Stimulated activated CD8-positive, alpha-beta memory T cell treated with anti-CD3 and anti-CD28 coated beads, Interleukin-15, amount 100 ng/mL, for 4 hours (primary cell): Measurements from ENCODE around the gene LTO1.

Experiments
- DNase-seq, 2 donors: peaks; one replicate each; pipeline ENCODE4 v3.0.0-alpha.2; 2020; ENCODE audit warnings: low read depth in 2 of 2

Gene LTO1

GRCh38 chr11:69677749-69678148, 2.6 kb upstream of the LTO1 start:
- no peak for DNase-seq

- DNase-seq = no peak
These were observed 777 bp downstream of the LTO1 start for GRCh38 chr11:69674267-69674885.

DNA sequence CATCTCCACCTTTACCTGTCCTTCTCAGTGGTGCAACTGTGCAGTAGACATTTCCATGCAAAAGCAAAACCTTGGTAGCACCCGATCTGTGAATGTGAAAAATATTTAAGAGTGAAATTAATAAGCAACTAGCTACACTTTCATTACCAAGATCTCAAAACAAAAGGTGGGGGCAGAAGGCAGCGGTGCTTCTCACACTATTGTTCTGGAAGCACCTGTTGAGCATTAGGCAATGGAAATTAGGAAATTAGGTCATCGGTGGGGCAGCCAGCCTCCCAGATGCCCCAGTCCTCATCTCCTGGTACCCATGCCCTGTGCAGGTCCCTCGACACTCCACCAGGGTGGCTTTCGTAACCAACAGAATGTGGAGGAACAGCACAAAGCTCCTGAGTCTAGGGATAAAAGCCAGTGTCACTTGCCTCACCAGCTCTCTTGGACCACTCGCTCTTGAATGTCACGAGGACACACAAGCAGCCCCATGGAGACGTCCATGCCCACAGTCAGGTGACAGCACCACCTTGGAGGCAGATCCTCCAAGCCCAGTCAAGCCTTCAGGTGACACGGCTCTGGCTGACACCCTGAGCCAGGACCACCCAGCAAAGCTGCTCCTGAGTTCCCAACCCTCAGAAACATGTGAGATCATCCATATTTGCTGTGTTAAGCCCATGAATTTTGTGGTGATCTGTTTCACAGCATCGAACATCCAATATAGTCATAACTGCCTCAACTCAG, 3.3 kb downstream of the LTO1 start:
- DNase-seq = no peak

- no peak for DNase-seq
These were observed 4.9 kb downstream of the LTO1 start for GRCh38 chr11:69670158-69670845.

DNA sequence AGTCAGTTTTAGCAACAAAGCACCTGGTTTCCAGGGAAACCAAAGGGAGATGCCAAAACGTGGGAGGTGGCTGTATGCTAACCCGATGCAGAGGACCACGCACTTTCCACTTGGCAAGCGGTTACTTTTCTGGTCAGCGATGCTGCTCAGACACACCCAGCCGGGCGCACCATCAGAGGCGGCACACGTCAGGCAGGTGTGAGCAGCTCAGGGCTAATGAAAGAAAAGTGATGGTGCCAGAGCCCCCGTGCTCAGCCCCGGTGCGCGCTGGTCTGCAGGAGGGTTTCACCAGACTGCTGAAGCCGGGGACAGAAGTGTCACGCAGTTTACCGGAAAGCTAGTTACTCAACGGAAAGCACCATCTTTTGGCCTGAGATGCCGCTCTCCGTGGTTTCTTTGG, 5.7 kb downstream of the LTO1 start:
- no peak for DNase-seq

DNA sequence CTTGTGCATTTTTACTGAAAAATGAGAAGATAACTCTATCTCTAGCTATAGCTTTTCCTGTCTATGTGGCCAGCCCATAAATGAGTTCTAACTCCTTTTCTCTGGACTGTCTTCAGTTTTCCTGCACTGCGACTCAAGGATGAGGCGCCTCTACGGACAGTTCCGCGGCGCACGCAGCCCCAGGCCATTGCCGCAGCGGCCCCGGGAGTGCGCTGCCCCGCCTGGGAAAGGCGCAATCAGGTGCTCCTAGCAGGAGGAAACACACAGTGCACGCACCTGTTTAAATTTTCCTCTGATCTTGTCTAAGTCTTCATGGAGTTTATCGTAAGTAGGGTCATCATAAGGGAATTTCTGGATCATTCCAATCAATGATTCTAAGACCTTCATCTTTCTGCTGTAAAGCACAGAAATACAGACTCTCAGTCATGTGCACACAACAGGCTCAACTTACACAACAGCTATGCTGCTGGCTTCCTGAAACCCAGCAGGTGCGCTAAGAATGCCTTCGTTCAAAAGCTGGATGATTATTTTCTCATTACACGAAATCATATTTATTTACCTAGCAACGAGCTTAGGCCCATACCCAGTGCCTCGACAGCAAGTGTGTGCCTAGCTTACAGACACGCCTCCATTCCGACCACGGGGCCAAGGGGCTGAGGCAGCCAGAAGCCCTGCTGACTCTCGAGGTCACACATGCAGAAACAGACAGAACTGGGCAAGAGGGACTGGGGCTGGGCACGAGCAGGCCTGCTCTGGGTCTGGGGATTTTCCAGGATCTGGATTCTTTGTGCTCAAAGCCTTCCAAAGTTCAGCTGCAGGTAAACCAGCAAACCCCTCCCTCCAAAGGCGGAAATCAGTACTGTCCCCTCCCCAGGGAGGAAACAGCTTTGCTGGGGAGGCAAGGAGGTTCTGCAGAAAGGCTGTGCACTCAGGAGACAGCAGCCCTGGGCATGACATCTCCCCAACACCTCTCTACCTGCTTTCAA, 7.2 kb downstream of the LTO1 start:
- DNase-seq = no peak

DNA sequence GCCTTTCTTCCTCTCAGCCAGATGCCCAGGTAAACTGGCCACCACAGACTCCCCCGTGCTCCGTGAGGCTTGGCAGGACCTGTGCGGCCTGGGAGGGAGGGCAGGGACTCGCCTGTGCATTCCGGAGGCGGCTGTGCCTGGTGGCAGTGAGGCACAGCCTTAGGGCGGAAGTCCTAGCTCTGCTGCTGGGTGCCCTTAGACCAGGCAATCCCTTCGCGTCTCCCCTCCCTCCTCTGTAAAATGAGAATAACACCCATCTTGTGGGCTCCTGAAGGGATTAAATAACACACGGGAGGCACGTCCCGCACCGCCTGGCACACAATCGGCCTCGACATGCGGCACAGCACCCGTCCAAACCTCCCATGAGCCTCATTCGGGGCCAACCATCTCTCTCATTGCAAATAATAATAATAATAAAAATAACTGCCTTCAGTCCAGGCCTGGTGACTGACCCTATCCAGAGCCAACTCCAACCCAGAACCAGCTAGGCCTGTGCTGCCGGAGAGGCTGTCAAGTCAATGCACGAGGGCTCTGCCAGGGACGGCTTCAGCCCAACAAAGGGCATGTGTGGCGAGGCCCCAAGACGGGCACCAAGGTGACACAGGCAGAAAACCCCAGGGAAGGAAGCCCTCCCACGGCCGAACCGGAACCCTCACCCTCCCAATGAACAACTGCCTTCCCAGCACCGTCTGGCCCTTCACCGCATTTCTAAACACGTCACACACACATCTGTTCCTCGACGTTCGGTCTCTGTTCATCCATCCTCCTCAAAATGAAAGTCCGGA, 8.2 kb downstream of the LTO1 start:
- DNase-seq = no peak

GRCh38 chr11:69666261-69666660, 8.9 kb downstream of the LTO1 start:
- no peak for DNase-seq

- no peak for DNase-seq
These were observed 9.5 kb downstream of the LTO1 start for GRCh38 chr11:69665669-69666068.

DNA sequence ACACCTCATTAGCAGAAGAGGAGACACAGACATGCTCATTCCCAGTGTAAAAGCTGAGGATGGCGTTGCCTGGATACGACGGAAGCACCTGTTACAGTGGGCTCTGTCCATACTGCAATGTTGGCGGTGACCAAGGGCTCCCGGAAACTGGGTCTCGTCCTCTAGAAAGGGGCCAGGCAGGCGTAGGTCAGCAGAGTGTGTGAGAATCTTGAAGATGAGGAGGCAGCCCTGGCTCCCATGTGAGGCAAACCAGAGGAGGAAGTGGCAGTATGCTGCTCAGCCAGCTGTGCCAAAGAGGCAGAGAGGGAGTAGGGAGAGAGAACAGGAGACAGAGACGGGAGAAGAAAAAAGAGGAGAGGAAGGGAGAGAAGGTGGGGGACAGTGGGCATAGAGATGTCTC, 10.3 kb downstream of the LTO1 start:
- DNase-seq = no peak

GRCh38 chr11:69664103-69664775, 10.9 kb downstream of the LTO1 start:
- DNase-seq = no peak

DNA sequence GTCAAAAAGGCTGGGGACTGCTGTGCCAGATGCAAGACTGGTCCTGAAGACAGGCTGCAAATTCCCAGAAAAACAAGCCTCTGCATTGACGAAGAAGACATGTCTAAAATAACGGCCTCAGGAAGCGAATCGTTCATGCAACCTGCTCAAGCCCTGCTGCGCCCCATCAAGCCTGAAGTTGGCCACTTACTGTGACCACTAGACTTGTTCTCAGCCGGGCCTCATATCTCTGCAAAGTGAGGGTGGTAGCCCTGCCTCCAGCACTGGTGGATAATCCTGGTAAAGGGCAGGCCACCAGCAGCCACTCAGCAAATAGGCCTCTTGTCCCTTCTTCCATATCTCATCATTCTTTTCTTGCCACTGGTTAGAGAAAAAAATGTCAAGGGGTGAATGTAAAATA, 11.8 kb downstream of the LTO1 start:
- DNase-seq = no peak

DNA sequence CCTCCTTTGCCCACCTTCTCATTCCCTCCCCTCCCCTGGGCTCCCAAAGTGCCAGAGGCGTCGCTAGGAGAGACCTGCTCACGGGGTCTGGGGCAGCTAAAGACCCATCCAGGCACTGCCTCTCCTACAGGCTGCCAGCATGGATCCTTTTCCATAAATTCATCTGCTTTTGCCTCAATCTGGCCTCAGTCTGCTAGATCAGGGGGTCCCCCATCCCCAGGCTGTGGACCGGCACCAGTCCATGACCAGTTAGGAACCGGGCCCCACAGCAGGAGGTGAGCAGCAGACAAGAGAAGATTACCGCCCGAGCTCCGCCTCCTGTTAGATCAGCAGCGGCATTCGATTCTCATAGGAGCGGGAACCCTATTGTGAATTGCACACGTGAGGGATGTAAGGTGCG, 12.3 kb downstream of the LTO1 start:
- DNase-seq = no peak

DNA sequence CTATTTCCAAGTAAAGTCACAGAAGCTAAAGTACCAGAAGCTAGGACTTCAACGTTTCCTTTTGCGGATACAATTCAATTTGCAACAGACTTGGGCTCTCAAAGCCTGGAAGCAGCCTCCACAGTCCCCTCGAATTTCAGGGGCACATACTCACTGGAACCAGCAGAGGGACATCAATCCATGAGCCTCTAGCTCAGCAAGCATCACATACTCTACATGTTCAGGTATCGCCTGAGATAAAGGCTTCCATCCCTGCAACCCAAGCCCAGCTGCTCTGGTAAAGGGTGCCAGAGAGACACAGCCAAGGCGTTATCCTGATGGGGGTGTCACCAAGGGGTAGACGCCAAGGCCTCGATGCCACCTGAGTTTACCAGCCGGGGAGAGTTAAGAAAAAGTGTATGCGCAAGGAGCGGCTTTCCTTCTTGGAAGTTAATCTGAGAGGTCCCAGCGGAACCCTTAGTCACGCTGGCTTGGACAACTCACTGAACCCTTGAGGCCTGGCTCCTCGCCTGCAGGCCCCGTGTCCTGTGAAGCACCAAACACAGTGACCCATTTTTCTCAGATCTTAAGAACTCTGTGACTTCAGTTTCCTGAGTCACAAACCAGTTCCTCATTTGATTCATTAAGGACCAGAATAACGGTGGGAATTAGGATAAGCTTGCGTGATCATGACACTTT, 13.0 kb downstream of the LTO1 start:
- no peak for DNase-seq

- no peak for DNase-seq
These were observed 13.8 kb downstream of the LTO1 start for GRCh38 chr11:69661413-69661715.

- DNase-seq = no peak
These were observed 15.1 kb downstream of the LTO1 start for GRCh38 chr11:69660001-69660500.

GRCh38 chr11:69659591-69659990, 15.6 kb downstream of the LTO1 start:
- DNase-seq = no peak

DNA sequence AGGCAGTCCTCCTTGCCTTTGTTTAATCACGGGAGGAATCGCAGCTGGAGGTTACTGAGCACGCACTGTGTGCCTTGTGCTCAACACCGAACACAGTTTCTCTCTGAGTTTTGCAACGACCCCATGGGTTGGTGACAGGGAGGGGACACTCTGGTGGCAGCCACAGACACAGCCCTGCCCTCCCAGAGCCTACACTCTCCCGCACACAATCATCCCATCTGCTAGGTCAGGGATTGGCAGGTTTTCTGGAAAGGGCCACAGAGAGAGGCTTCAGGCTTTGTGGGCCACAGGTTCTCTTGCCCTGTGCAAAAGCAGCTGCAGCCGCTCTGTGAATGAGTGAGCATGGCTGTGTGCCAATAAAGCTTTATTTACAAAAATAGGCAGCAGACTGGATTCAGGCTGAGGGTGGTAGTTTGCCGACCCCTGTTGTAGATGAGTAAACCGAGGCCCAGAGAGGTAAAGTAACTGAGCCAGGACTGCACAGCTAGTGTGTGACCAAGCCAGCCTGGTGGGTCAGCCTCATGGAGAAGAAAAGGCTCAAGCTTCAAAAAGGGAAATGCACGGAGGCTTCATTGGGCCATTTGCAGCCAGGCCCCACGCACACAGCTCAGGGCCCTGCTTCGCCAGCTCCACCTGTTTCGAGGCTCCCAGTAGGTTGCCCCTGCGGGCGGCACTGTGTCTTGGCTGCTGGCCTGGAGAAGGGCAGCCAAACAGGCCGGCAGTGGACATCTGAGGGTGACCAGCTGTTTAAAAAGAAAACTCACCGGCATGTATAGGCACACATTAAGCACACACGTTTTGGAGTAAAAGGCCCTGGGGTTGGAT, 16.3 kb downstream of the LTO1 start:
- DNase-seq = no peak
